NCI-H2171 treated with DMSO at 0.1 percent for 48 hours (cell line): ENCODE results near the gene NECTIN4.

Experiments
- DNase-seq: peaks from one replicate; lab custom pipeline; 2025; lab: John Stamatoyannopoulos, UW

NECTIN4 gene

DNA sequence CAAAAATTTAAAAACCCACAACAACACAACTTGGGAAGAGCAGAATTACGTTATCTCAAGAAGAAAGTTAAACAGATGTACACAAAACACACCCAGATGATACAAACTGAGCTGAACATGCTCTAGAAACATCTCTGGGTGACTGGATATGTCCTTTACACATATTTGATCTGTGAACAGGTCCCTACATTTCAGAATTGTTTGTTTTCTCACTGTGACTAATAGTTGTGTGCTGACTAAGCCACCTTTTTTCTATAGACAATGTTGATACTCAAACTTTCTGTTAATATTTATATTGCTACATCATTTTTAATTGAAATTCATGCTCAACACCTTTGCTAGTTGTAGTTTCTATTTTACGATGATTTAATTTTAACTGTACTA lies 67.4 kb downstream of the NECTIN4 start:
- DNase-seq: no peak

DNA sequence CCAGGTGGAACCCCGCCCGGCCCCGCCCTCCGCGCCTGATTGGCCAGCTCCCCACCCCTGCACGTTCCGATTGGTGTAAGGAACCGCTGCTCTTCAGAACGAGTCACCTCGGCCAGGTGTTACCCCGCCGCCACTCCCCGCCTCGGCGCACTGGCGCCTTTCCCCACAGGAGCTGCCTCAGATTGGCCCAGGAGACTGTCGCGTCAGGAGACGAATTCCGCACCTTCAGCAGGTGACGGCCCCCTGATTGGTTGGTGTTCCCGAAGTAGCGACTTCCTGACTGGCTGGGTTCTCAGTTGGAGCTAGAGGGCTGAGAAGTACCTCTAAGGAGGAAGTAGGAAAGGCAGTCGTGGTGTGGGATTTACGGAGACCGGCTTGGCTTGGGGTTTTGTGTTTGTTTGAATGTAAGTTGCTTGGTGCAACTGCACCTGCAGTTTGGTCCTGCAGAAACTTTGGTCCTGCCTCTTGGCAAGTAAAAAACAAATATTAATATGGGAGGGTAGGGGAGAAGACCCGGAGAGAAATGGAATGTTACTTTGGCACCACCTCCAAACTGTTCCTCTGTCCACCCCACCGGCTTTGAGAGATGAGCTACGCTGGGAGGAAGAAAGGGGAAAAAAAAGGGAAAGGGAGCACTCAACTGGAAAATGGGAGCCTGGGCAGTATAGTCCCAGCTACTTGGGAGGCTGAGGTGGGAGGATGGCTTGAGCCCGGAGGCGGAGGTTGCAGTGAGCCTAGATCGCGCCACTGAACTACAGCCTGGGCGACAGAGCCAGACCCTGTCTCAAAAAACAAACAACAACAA lies 68.0 kb downstream of the NECTIN4 start:
- peak; percentile 99 for DNase-seq
